Stomach smooth muscle (tissue), 2 donors: ENCODE data around the gene LUZP2.

Source experiments
- H3K27ac ChIP-seq: one replicate; pipeline ENCODE4 v1.7.0; 2013; ENCODE audit warnings: mild to moderate bottlenecking, low read length, inconsistent platforms
- H3K27me3 ChIP-seq, 2 donors: one replicate each; pipeline ENCODE4 v1.7.0; 2013; ENCODE audit warnings: low read length in 2 of 2; ENCODE audit not compliant: insufficient read depth in 2 of 2, control insufficient read depth in 1 of 2
- H3K36me3 ChIP-seq, 2 donors: one replicate each; pipeline ENCODE4 v1.7.0; 2013; ENCODE audit warnings: low read length in 2 of 2; ENCODE audit not compliant: control insufficient read depth in 2 of 2, insufficient read depth in 2 of 2
- H3K4me1 ChIP-seq: one replicate; pipeline ENCODE4 v1.7.0; 2013; ENCODE audit warnings: low read length; ENCODE audit not compliant: control insufficient read depth, insufficient read depth
- H3K4me3 ChIP-seq, 2 donors: one replicate each; pipeline ENCODE4 v1.7.0; 2013; ENCODE audit warnings: low read length in 2 of 2
- H3K9ac ChIP-seq, 2 donors: one replicate each; pipeline ENCODE4 v1.7.0; 2013; ENCODE audit warnings: low read length in 2 of 2, mild to moderate bottlenecking in 1 of 2
- H3K9me3 ChIP-seq, 2 donors: one replicate each; pipeline ENCODE4 v1.7.0; 2013; ENCODE audit warnings: low read length in 2 of 2; ENCODE audit not compliant: control insufficient read depth in 2 of 2
- donor health status: healthy.
- donor health status: Pancreatic carcinoma.

LUZP2 gene

DNA sequence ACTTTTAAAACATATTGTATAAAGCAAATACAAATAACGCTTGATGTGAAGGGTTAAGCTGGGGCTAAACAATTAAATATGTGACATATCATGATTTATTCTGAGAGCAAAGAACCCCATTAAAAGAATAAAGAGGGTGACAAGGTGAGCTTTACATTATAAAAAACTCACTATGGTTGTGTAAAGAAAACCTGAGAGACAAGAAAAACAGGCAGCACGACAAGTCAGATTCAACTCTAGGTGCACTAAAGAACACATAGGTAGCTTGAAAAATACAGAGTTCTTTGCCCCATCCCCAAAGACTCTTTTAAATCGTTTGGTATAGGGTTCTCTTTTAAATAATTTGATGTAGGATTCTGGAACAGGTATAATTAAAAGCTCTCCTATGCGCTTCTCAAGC, 63.5 kb downstream of the LUZP2 start:
- Histone ChIP-seq H3K4me3 (no peak overlapping the region), H3K27ac (no peak overlapping the region), H3K27me3 (no peaks in the 10 kb centered on the region), H3K9me3 (no peaks in the 10 kb centered on the region), H3K36me3 (no peaks in the 10 kb centered on the region), H3K9ac (no peak overlapping the region), H3K4me1 (no peaks in the 10 kb centered on the region)

DNA sequence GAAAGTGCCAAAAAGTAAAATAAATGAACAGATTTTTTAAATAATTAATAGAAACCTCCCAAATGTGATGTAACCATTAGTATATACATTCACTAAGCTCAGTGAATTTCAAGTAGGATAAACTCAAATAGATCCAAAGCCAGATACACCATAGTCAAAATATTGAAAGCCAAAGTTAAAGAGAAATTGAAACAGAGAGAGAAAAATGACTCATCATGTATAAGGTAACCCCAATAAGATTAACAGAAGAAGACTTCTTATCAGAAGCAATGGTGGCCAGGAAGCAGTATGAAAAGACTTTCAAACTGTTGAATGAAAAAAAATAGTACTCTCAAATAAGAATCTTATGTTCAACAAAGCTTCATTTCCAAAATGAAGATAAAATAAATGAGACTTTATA, 70.5 kb downstream of the LUZP2 start:
- no peak overlapping the region for H3K4me3 ChIP-seq
- H3K9ac ChIP-seq: no peak overlapping the region
- H3K36me3 ChIP-seq: no peaks in the 10 kb centered on the region
- H3K27ac ChIP-seq: no peak overlapping the region
- no peaks in the 10 kb centered on the region for H3K27me3 ChIP-seq
- no peaks in the 10 kb centered on the region for H3K9me3 ChIP-seq
- H3K4me1 ChIP-seq: no peaks in the 10 kb centered on the region

DNA sequence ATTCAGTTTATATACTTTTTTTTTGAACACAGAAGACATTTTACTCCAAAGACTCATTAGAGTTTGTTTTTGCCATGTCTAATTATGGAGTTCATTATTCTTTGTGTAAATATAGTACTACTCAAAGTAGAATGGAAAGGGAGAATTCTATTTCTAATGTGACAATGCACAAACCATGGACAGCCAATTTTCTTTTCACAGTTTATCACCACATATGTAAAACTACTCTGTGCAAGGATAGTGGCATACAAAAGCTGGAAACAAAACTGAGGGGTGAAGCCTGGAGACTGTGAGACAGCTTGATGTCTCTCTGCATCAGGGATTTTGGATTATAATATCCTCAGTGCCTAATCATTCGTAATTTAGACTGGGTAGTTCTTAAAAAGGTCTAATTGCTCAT, 75.5 kb downstream of the LUZP2 start:
- no peaks in the 10 kb centered on the region for H3K27me3 ChIP-seq
- no peak overlapping the region for H3K4me3 ChIP-seq
- no peak overlapping the region for H3K27ac ChIP-seq
- no peaks in the 10 kb centered on the region for H3K4me1 ChIP-seq
- no peaks in the 10 kb centered on the region for H3K36me3 ChIP-seq
- no peaks in the 10 kb centered on the region for H3K9me3 ChIP-seq
- no peak overlapping the region for H3K9ac ChIP-seq

DNA sequence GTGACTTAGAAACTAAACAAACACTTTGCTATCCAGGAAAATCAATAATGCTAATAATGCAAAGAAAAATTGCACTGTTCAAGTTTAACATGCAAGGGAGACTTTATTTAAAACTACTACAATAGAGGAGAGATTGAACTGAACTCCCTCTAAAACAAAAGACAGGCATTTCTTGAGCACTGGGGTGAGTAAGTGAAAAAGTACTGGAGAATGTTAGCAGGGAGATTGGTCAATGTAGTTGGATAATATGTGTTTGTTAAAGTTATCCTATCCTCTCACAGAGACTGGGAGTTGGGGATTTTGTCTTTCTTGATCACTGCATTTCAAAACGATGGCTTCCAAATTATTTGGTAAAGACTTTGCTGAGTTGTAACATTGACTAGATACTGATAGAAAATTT, 77.6 kb downstream of the LUZP2 start:
- no peaks in the 10 kb centered on the region for H3K9me3 ChIP-seq
- no peaks in the 10 kb centered on the region for H3K4me1 ChIP-seq
- no peak overlapping the region for H3K9ac ChIP-seq
- H3K27ac ChIP-seq: no peak overlapping the region
- H3K27me3 ChIP-seq: no peaks in the 10 kb centered on the region
- no peak overlapping the region for H3K4me3 ChIP-seq
- no peaks in the 10 kb centered on the region for H3K36me3 ChIP-seq

DNA sequence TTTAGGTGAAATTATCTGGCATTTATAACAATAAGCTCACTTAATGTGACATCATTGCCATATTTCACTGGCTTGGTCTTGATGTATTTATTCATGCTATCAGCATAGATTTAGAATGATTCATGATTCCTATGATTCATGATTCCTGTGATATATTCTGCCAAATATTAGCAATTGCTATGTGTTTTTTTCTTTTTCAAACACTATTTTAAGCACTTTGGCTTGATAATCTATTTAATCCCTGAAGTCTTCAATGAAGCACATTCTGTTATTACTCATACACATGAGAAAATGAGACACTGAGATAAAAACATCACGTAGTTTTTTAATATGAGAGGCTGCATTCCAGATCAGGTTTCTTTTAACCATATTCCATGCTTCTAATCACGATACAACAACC, 78.5 kb downstream of the LUZP2 start:
- H3K9me3 ChIP-seq: no peaks in the 10 kb centered on the region
- no peaks in the 10 kb centered on the region for H3K27me3 ChIP-seq
- H3K27ac ChIP-seq: no peak overlapping the region
- H3K36me3 ChIP-seq: no peaks in the 10 kb centered on the region
- H3K4me1 ChIP-seq: no peaks in the 10 kb centered on the region
- H3K9ac ChIP-seq: no peak overlapping the region
- no peak overlapping the region for H3K4me3 ChIP-seq

DNA sequence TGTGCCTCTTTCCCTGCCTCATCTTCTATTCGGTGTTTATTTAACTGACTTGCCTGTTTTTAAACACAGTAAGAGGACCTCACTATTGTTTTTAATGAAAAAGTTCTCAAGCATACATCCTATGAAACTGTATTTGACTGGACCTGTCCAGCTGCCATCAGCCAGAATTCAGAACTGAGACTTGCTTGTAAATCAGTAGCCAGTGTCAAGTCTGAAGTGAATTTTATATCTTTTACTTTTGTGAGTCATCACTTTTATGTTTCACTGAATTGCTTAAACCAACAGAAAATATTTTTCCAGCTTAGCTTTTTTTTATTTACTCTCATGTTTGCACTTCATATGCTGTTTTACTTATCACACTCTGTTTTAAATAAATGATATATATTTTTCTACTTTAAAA, 88.3 kb downstream of the LUZP2 start:
- no peak overlapping the region for H3K27ac ChIP-seq
- H3K4me3 ChIP-seq: no peak overlapping the region
- H3K9ac ChIP-seq: no peak overlapping the region
- H3K9me3 ChIP-seq: no peaks in the 10 kb centered on the region
- H3K27me3 ChIP-seq: no peaks in the 10 kb centered on the region
- no peaks in the 10 kb centered on the region for H3K36me3 ChIP-seq
- no peaks in the 10 kb centered on the region for H3K4me1 ChIP-seq

DNA sequence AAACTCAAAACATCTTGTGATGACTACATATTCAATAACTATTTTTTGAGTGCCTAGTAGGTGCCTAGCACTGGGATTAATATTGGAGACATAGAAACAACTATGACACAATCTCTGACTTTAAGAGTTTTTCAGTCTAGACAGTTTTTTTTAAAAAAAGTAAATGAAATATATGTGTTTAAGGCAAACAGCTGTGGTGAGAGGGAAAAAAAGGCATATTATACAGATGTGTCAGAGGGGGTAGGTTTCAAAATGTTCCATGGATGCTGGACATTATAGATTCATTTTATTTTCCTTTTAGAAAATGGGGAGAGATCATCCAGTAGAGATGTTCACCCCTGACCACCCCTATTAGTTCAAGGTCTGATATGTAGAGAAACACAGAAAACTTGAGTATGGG, 90.8 kb downstream of the LUZP2 start:
- Histone ChIP-seq H3K27me3 (no peaks in the 10 kb centered on the region), H3K27ac (no peak overlapping the region), H3K9me3 (no peaks in the 10 kb centered on the region), H3K9ac (no peak overlapping the region), H3K4me3 (no peak overlapping the region), H3K36me3 (no peaks in the 10 kb centered on the region), H3K4me1 (no peaks in the 10 kb centered on the region)

DNA sequence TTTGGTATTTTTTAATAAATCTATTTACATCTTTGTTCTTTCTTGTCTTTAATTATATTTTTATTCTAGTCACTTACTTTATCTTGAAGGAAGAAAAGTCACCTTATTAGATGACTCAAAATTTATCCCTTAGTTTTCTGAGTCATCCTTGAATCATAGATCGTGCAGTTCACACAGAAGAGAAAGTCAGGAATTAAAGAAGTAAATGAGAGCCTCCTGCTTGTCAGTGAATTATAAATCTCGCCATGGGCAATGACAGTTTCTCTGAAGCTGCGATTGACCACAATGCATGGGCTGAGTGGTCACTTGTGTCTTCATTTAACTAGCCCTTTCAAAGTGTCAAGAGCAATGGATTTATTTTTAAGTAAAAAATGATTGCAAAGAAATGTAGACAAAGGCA, 91.2 kb downstream of the LUZP2 start:
- H3K36me3 ChIP-seq: no peaks in the 10 kb centered on the region
- no peaks in the 10 kb centered on the region for H3K27me3 ChIP-seq
- no peaks in the 10 kb centered on the region for H3K4me1 ChIP-seq
- no peak overlapping the region for H3K9ac ChIP-seq
- no peaks in the 10 kb centered on the region for H3K9me3 ChIP-seq
- H3K27ac ChIP-seq: no peak overlapping the region
- no peak overlapping the region for H3K4me3 ChIP-seq

DNA sequence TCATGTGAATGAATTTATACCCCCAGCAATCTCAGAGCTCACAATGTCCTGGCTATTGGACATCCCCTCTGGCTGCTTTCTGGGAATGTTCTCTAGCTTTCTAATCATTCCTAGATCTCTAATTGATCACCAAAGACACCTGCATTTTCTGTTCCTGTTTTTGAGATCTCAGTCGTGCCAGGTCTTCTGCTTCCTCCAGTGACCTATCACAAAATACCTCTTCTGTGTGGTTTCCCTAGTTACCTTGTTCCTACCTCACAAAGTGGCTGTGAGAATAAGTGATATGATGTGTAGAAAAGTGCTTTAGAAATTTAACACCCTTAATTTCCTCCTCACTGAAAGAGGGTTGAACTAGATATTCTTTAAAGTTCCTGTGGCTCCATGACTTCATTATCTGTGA, 92.2 kb downstream of the LUZP2 start:
- no peak overlapping the region for H3K27ac ChIP-seq
- H3K4me3 ChIP-seq: no peak overlapping the region
- no peaks in the 10 kb centered on the region for H3K4me1 ChIP-seq
- H3K9me3 ChIP-seq: no peaks in the 10 kb centered on the region
- no peaks in the 10 kb centered on the region for H3K36me3 ChIP-seq
- no peak overlapping the region for H3K9ac ChIP-seq
- H3K27me3 ChIP-seq: no peaks in the 10 kb centered on the region

DNA sequence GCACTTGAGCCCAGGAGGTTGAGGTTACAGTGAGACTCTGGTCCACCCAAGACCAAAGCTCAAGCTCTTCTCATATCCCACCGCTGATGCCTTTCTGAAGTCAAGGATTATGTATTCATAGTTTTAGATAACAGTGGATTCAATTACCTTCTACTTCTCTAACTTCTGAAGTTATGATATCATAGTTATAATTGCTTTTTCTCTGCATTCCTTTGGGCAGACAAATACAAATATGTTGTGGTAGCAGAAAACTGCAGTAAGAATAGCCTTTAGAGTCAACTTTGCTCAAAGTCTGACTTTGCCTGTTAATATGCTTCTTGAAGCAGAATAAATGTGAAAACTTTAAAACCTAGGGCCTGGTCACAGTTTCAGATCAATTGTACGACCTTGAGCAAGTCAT, 94.4 kb downstream of the LUZP2 start:
- H3K36me3 ChIP-seq: no peaks in the 10 kb centered on the region
- H3K4me3 ChIP-seq: no peak overlapping the region
- H3K9ac ChIP-seq: no peak overlapping the region
- no peaks in the 10 kb centered on the region for H3K9me3 ChIP-seq
- no peaks in the 10 kb centered on the region for H3K27me3 ChIP-seq
- no peaks in the 10 kb centered on the region for H3K4me1 ChIP-seq
- H3K27ac ChIP-seq: no peak overlapping the region

DNA sequence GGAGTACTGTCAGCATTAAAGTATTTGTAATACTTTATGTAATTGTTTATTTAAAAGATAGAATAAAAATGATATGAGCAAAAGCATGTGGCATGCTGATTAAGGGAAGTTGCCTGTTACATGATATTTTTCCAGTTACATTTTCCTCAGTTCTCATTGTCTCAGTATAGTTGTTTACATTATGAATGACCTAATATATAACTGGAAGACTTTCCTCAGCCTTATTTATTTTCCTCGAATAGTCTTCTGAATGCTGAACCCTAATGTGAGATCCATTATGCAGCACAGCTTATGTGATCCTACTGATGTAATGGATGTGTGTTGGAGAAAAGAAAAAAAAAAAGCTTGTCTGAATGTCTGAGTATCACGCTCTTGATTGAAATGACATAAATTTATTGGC, 95.5 kb downstream of the LUZP2 start:
- Histone ChIP-seq H3K36me3 (no peaks in the 10 kb centered on the region), H3K4me3 (no peak overlapping the region), H3K9me3 (no peaks in the 10 kb centered on the region), H3K4me1 (no peaks in the 10 kb centered on the region), H3K27me3 (no peaks in the 10 kb centered on the region), H3K9ac (no peak overlapping the region), H3K27ac (no peak overlapping the region)

DNA sequence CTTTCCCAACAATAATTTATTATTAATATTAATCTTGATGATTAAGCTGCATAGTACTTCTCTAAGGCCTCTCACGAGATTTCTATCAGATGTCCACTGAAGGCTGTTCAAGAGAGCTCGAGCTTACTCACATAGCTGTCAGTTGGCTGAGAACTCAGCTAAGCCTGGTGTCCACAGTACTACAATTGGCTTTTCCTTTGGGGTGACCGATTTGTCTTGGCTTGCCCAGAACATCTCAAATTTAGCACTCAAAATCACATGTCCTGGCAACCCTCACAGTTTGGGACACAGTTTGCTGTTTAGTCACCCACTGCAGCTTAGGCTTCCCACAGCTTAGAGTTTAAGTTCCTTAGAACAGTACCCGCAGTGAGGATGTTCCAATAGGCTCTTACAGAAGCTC, 96.5 kb downstream of the LUZP2 start:
- Histone ChIP-seq H3K27ac (no peak overlapping the region), H3K9ac (no peak overlapping the region), H3K27me3 (no peaks in the 10 kb centered on the region), H3K4me3 (no peak overlapping the region), H3K9me3 (no peaks in the 10 kb centered on the region), H3K4me1 (no peaks in the 10 kb centered on the region), H3K36me3 (no peaks in the 10 kb centered on the region)
